Smooth muscle cell (in vitro differentiated cells): ENCODE measurements around the gene ELL2. TPM values are rescaled to one million over a fixed set of nuclear protein-coding genes. Genes with fewer than 3 reads are reported as not detected.
"Not testable (repeated sequence)": the region's sequence is repeated elsewhere in the genome, so short reads cannot be mapped to it uniquely, and the experiment has no call there.

Experiments used
- DNase-seq: peaks from one replicate; lab custom pipeline; 2025; ENCODE audit not compliant: unreplicated experiment; lab: John Stamatoyannopoulos, UW
- H2AFZ ChIP-seq: fragments of 200-600 bp; sonication (generic); 2 replicates; pipeline ENCODE4 v1.6.0; 2016; ENCODE audit warnings: antibody characterized with exemption, low read depth, mild to moderate bottlenecking
- H3F3A ChIP-seq: fragments of 200-600 bp; sonication (generic); 2 replicates; pipeline ENCODE4 v1.6.0; 2017; ENCODE audit warnings: antibody characterized with exemption, low read depth
- H3K27ac ChIP-seq: fragments of 200-600 bp; sonication (generic); 2 replicates; pipeline ENCODE4 v1.5.1; 2016; ENCODE audit warnings: low read depth, mild to moderate bottlenecking
- H3K27me3 ChIP-seq: fragments of 200-600 bp; sonication (generic); 2 replicates; pipeline ENCODE4 v1.6.1; 2016; ENCODE audit warnings: low read depth, mild to moderate bottlenecking
- H3K36me3 ChIP-seq: fragments of 200-600 bp; sonication (generic); 2 replicates; pipeline ENCODE4 v1.5.1; 2016; ENCODE audit warnings: low read depth
- H3K4me1 ChIP-seq: fragments of 200-600 bp; sonication (generic); 2 replicates; pipeline ENCODE4 v1.5.1; 2016; ENCODE audit warnings: low read depth
- H3K4me2 ChIP-seq: fragments of 200-600 bp; sonication (generic); 2 replicates; pipeline ENCODE4 v1.6.0; 2016; ENCODE audit warnings: mild to moderate bottlenecking
- H3K4me3 ChIP-seq: fragments of 200-600 bp; sonication (generic); 2 replicates; pipeline ENCODE4 v1.5.1; 2016; ENCODE audit warnings: mild to moderate bottlenecking
- H3K79me2 ChIP-seq: fragments of 200-600 bp; sonication (generic); 2 replicates; pipeline ENCODE4 v1.6.0; 2016; ENCODE audit warnings: low read depth, mild to moderate bottlenecking
- H3K9ac ChIP-seq: fragments of 200-600 bp; sonication (generic); 2 replicates; pipeline ENCODE4 v1.6.0; 2016; ENCODE audit warnings: low read depth
- H3K9me3 ChIP-seq: fragments of 200-600 bp; sonication (generic); replicated peaks from 2 replicates; pipeline ENCODE4 v1.5.1; 2016; ENCODE audit warnings: low read depth
- H4K20me1 ChIP-seq: fragments of 200-600 bp; sonication (generic); 2 replicates; pipeline ENCODE4 v1.6.0; 2016; ENCODE audit warnings: low read depth
- CTCF ChIP-seq: fragments of 200-600 bp; sonication (generic); IDR thresholded peaks from 2 replicates; pipeline ENCODE4 v1.5.1; 2017; ENCODE audit warnings: borderline replicate concordance, mild to moderate bottlenecking, antibody characterized with exemption; ENCODE audit not compliant: insufficient read depth, poor library complexity, severe bottlenecking
- WGBS: methylation state at CpG from one replicate; pipeline ENCODE4 v1.1.7; 2016; ENCODE audit warnings: low lambda C conversion rate; 5-methylcytosine and 5-hydroxymethylcytosine counted together
- polyA plus RNA-seq: library from polyadenylated mRNA; unstranded; fragments of >200 nt; fragmentation: Nextera tagmentation; extraction: Ambion mirVana; gene quantifications from 2 replicates; pipeline ENCODE4 v1.2.1, GENCODE V29; 2016
- total RNA-seq: library from RNA; depleted of rRNA; stranded (reverse); fragments of >200 nt; gene quantifications from 2 replicates; pipeline ENCODE4 v1.2.3, GENCODE V29; 2014

The ELL2 gene
- total and polyA plus RNA-seq, 2 experiments from 2014 or later = 14.4 to 49.9 TPM

DNA sequence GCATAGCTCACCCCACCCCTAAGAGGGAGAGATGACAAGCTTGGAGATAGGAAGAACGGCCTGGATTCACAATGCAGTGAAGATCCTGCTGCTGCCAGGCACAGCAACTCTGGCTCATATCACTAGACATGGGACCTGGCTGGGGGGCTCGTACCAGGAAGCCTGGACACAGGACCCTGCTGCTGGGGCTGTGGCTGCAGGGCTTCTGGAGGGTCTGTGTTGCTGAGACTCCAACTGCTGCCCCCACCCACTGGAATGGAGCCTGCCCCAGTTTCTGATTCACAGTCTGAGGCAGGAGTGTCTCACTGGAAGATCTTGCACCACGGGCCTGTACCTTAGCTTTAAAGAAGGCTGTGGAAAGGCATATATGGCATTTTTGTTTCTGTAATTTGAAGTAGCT is 108.2 kb downstream of the ELL2 start:
- no peaks in the 10 kb centered on the region for H3K36me3 ChIP-seq
- H3K27ac ChIP-seq = no peak overlapping the region
- H3K79me2 ChIP-seq = no peaks in the 10 kb centered on the region
- no peak for DNase-seq
- H2AFZ ChIP-seq = no peak overlapping the region
- no peaks in the 10 kb centered on the region for H3K27me3 ChIP-seq
- H3K4me3 ChIP-seq = no peak overlapping the region
- H3K9me3 ChIP-seq = no peaks in the 10 kb centered on the region
- WGBS = 84% methylated on average over 3 of the region's 3 CpGs
- no peaks in the 10 kb centered on the region for H4K20me1 ChIP-seq
- no peak for TF ChIP-seq CTCF
- no peak overlapping the region for H3K9ac ChIP-seq
- H3F3A ChIP-seq = peaks cover 12% of the 10 kb centered on the region
- no peak overlapping the region for H3K4me2 ChIP-seq
- peaks cover 11% of the 10 kb centered on the region for H3K4me1 ChIP-seq

DNA sequence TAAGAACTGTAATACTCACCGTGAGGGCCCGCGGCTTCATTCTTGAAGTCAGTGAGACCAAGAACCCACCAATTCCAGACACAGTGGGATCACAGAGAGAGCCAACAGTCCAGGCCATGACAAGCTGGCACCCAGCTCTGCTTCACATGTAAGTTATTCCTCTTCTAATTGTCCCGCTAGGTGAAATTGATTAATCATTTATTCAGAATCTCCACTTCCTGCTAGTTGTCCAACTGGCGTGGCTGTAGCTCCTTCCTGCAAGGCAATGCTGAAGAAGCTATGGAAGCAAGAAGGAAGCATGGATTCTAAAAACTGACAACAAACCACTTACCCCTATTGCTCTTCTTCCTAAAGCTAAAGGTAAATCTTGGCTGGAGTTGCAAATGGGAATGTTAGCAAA is 109.1 kb downstream of the ELL2 start:
- Histone ChIP-seq H3K4me3 (no peak overlapping the region), H3K27ac (no peak overlapping the region)
- WGBS = 94% methylated on average over 5 of the region's 5 CpGs

DNA sequence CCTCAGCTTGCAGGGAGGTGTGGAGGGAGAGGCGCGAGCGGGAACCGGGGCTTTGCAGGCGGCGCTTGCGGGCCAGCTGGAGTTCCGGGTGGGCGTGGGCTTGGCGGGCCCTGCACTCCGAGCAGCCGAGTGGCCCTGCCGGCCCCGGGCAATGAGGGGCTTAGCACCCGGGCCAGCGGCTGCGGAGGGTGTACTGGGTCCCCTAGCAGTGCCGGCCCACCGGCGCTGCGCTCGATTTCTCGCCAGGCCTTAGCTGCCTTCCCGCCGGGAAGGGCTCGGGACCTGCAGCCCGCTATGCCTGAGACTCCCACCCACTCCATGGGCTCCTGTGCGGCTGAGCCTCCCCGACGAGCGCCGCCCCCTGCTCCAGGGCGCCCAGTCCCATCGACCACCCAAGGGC is 110.5 kb downstream of the ELL2 start:
- not testable (repeated sequence) for H2AFZ ChIP-seq, H3F3A ChIP-seq, DNase-seq, H3K9ac ChIP-seq, H3K79me2 ChIP-seq, H3K27me3 ChIP-seq, H3K27ac ChIP-seq, H3K4me3 ChIP-seq, H3K36me3 ChIP-seq, H3K4me1 ChIP-seq, H3K4me2 ChIP-seq, H4K20me1 ChIP-seq, H3K9me3 ChIP-seq
- 96% methylated on average over 34 of the region's 34 CpGs for WGBS

More for the DNA sequence above, 109.1 kb downstream of the ELL2 start:
- H3K9ac ChIP-seq = no peak overlapping the region
- no peak overlapping the region for H2AFZ ChIP-seq
- peaks cover 6% of the 10 kb centered on the region for H3F3A ChIP-seq
- H3K4me1 ChIP-seq = peaks cover 2% of the 10 kb centered on the region
- H4K20me1 ChIP-seq = no peaks in the 10 kb centered on the region
- H3K36me3 ChIP-seq = no peaks in the 10 kb centered on the region
- H3K4me2 ChIP-seq = no peak overlapping the region
- no peaks in the 10 kb centered on the region for H3K79me2 ChIP-seq
- H3K9me3 ChIP-seq = no peaks in the 10 kb centered on the region
- no peak for DNase-seq
- H3K27me3 ChIP-seq = no peaks in the 10 kb centered on the region
- no peak for TF ChIP-seq CTCF

DNA sequence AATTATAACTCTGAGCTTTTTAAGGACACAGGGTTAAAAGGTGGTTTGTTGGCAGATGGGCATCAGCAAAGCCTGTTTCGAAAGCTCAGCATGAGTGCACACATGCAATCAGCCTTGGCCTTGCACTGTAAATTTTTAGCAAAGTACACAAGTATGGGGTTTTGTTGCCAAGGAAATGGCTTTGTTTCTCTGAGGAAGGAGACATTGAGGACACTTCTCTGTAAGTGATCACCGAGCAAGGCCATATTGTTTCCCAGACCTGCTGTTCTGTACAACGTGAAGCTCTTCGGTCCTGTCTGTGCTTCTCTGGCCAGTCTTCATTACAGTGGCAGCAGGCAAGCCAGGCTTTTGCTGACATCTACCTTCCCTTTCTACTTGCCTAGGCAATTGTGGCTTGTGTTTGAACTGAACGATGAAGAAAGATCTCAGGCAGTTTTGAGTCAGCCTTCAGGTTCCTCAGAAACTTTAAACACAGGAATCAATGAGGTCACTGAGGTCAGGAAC is 111.2 kb downstream of the ELL2 start:
- WGBS = 96% methylated on average over 5 of the region's 5 CpGs
- H4K20me1 ChIP-seq = no peaks in the 10 kb centered on the region
- no peak for TF ChIP-seq CTCF
- H3K4me2 ChIP-seq = no peak overlapping the region
- H3K9me3 ChIP-seq = no peaks in the 10 kb centered on the region
- no peak for DNase-seq
- no peaks in the 10 kb centered on the region for H3K36me3 ChIP-seq
- no peak overlapping the region for H3K4me3 ChIP-seq
- no peak overlapping the region for H3K27ac ChIP-seq
- H2AFZ ChIP-seq = no peak overlapping the region
- no peaks in the 10 kb centered on the region for H3K27me3 ChIP-seq
- no peaks in the 10 kb centered on the region for H3F3A ChIP-seq
- H3K9ac ChIP-seq = no peak overlapping the region
- no peaks in the 10 kb centered on the region for H3K4me1 ChIP-seq
- H3K79me2 ChIP-seq = no peaks in the 10 kb centered on the region
